K562 (cell line): Measurements from ENCODE around the gene DCAF15. TPM values are rescaled to one million over a fixed set of nuclear protein-coding genes. Genes with fewer than 3 reads are reported as not detected.
A peak's percentile ranks its signal among the peaks of the same experiment; 100 is the strongest.

ENCODE experiments used
- ATAC-seq: fragments of 200-7000 bp; cut with Tn5 transposase; 3 replicates; pipeline ENCODE4 v1.9.1; 2020; ENCODE audit warnings: moderate library complexity
- BruUV-seq: library from RNA; stranded (reverse); fragments of 400-500 nt; replicated peaks from 2 replicates; lab custom pipeline; 2021; lab: Mats Ljungman, UMichigan
- CTCF ChIA-PET: fragments of 300-600 bp; formaldehyde crosslinking; extraction: SDS; loops from one replicate; lab custom pipeline; 2021; ENCODE audit warnings: low intra/inter-chr PET ratio; lab: Yijun Ruan, JAX
- POLR2A ChIA-PET: fragments of 300-600, 350-650 bp; sonication (Branson Sonifier 250); formaldehyde crosslinking; extraction: SDS; loops from one replicate; lab custom pipeline; 2021; ENCODE audit warnings: antibody characterized with exemption, inconsistent platforms; lab: Yijun Ruan, JAX
- DNase-seq, 4 experiments: peaks; one replicate each; pipeline versions ENCODE4 v3.0.0 to v3.0.0-alpha.2; 2011 to 2018; ENCODE audit warnings: low spot score in 3 of 4, mixed read lengths in 3 of 4; ENCODE audit errors: extremely low read depth in 1 of 4
- FAIRE-seq: peaks from 2 replicates; lab custom pipeline; 2011; peaks lifted over from hg19 to GRCh38; lab: Jason Lieb, UNC
- H2AFZ ChIP-seq: 2 replicates; pipeline ENCODE4 v1.6.0; 2011; ENCODE audit warnings: low read depth, low read length, control low read depth, inconsistent platforms
- H3K27ac ChIP-seq: fragments of 200-600 bp; 3 replicates; pipeline ENCODE4 v1.8.0; 2011; ENCODE audit warnings: low read depth, mild to moderate bottlenecking, control low read depth, inconsistent platforms, low read length, moderate library complexity, mixed read lengths; ENCODE audit errors: extremely low read depth
- H3K27me3 ChIP-seq, 2 experiments: fragments of 300-600 bp in 1 of 2; 2 replicates in 1 of 2; 3 replicates in 1 of 2; pipeline versions ENCODE4 v1.6.0 to v1.8.0; 2011; ENCODE audit warnings: inconsistent platforms in 2 of 2, low read length in 2 of 2, mild to moderate bottlenecking in 1 of 2, mixed read lengths in 1 of 2, moderate library complexity in 1 of 2; ENCODE audit not compliant: control insufficient read depth in 2 of 2, insufficient read depth in 2 of 2
- H3K36me3 ChIP-seq: fragments of 300-600 bp; 3 replicates; pipeline ENCODE4 v1.8.0; 2011; ENCODE audit warnings: mild to moderate bottlenecking, low read length, inconsistent platforms; ENCODE audit not compliant: control insufficient read depth, insufficient read depth
- H3K4me1 ChIP-seq, 2 experiments: fragments of 200-600 bp in 1 of 2; replicated peaks in 1 of 2; 2 replicates in 1 of 2; 3 replicates in 1 of 2; pipeline versions ENCODE4 v1.5.1 to v1.8.0; 2011; ENCODE audit warnings: inconsistent platforms in 2 of 2, low read length in 2 of 2, mild to moderate bottlenecking in 1 of 2, mixed read lengths in 1 of 2, moderate library complexity in 1 of 2; ENCODE audit not compliant: control insufficient read depth in 2 of 2, insufficient read depth in 2 of 2
- H3K4me2 ChIP-seq: 2 replicates; pipeline ENCODE4 v1.6.1; 2011; ENCODE audit warnings: low read length, control low read depth, inconsistent platforms, mixed read lengths; ENCODE audit not compliant: insufficient read depth
- H3K4me3 ChIP-seq: fragments of 200-600 bp; sonication (generic), shearing (Covaris generic); 2 replicates; pipeline ENCODE4 v1.5.1; 2016; ENCODE audit warnings: control low read depth, inconsistent platforms
- H3K79me2 ChIP-seq: fragments of 200-600 bp; 3 replicates; pipeline ENCODE4 v1.8.0; 2011; ENCODE audit warnings: low read length, inconsistent platforms; ENCODE audit not compliant: control insufficient read depth, insufficient read depth
- H3K9ac ChIP-seq, 2 experiments: 2 replicates each; pipeline versions ENCODE4 v1.6.0 to v1.6.1; 2011; ENCODE audit warnings: low read depth in 2 of 2, low read length in 2 of 2, control low read depth in 1 of 2, inconsistent platforms in 1 of 2, mild to moderate bottlenecking in 1 of 2, mixed read lengths in 1 of 2; ENCODE audit not compliant: insufficient read depth in 1 of 2
- H3K9me1 ChIP-seq: one replicate; pipeline ENCODE4 v1.6.0; 2011; ENCODE audit warnings: inconsistent platforms, mild to moderate bottlenecking, low read length, moderate library complexity; ENCODE audit not compliant: control insufficient read depth, insufficient read depth
- H3K9me3 ChIP-seq: replicated peaks from 2 replicates; pipeline ENCODE4 v1.5.1; 2011; ENCODE audit warnings: low read depth, low read length, inconsistent platforms; ENCODE audit not compliant: control insufficient read depth, insufficient read depth
- H4K20me1 ChIP-seq: replicated peaks from 2 replicates; pipeline ENCODE4 v1.6.1; 2011; ENCODE audit warnings: low read length, inconsistent platforms, mixed read lengths; ENCODE audit not compliant: control insufficient read depth, insufficient read depth
- FOXK2 ChIP-seq, 2 experiments: fragments of 450-650 bp; IDR thresholded peaks in 1 of 2; conservative IDR thresholded peaks in 1 of 2; 2 replicates each; pipeline ENCODE4 v1.6.1; 2016; ENCODE audit warnings: low read depth in 2 of 2, mild to moderate bottlenecking in 1 of 2
- HMBOX1 ChIP-seq: sonication (generic); IDR thresholded peaks from 2 replicates; pipeline ENCODE4 v1.6.1; 2016
- KDM2B ChIP-seq: fragments of 250-450 bp; sonication (Bioruptor Pico); IDR thresholded peaks from 2 replicates; pipeline ENCODE4 v1.8.0; 2021; ENCODE audit warnings: mild to moderate bottlenecking, moderate library complexity
- LCOR ChIP-seq: sonication (generic); formaldehyde crosslinking; IDR thresholded peaks from 2 replicates; pipeline ENCODE4 v1.8.0; 2022; ENCODE audit warnings: mild to moderate bottlenecking, missing genetic modification reagents
- RBFOX2 ChIP-seq: fragments of 200-400 bp; formaldehyde crosslinking; IDR thresholded peaks from 2 replicates; pipeline ENCODE4 v1.6.1; 2017; ENCODE audit warnings: low read depth, mild to moderate bottlenecking, low read length, moderate library complexity
- TBP ChIP-seq: optimal IDR thresholded peaks from 2 replicates; pipeline ENCODE3; 2011; ENCODE audit warnings: low read depth, low read length, improper control_type of control experiment
- TCF7 ChIP-seq: sonication (generic); IDR thresholded peaks from 2 replicates; pipeline ENCODE4 v1.6.1; 2016; ENCODE audit warnings: antibody characterized with exemption, borderline replicate concordance
- WGBS: fragments of 100-300 bp; shearing (Covaris generic); methylation state at CpG from one replicate; pipeline ENCODE4 v1.1.6; 2016; ENCODE audit warnings: low coverage, mixed read lengths; ENCODE audit not compliant: insufficient coverage; ENCODE audit errors: missing lambda C conversion rate; 5-methylcytosine and 5-hydroxymethylcytosine counted together
- in situ Hi-C: fragments of 300-500 bp; cut with MboI; formaldehyde crosslinking; loops from 4 replicates; pipeline ENCODE4 v1.15.0; 2018; ENCODE audit warnings: inconsistent platforms, mixed read lengths
- intact Hi-C: fragments of 100-400 bp; cut with micrococcal nuclease; formaldehyde crosslinking; loops from 2 replicates; pipeline ENCODE4 v1.14.2; 2022
- polyA plus RNA-seq, 8 experiments: library from polyadenylated mRNA; depleted of rRNA in 4 of 8; stranded (reverse) in 5 of 8; unstranded in 3 of 8; fragments of >200 nt; fragmentation: Nextera tagmentation in 2 of 8; fragmentation: Illumina TruSeq in 1 of 8; extraction: Ambion mirVana in 2 of 8; extraction: Trizol in 1 of 8; gene quantifications; 2 replicates each; pipeline versions ENCODE4 v1.2.1 to v1.2.3, GENCODE V29; 2011 to 2014; ENCODE audit warnings: inconsistent platforms in 1 of 8, missing spikeins in 1 of 8
- total RNA-seq, 7 experiments: library from RNA; depleted of rRNA in 6 of 7; stranded (reverse); fragments of >200 nt in 6 of 7; fragmentation: Illumina TruSeq in 2 of 7; extraction: Trizol in 2 of 7; gene quantifications; 2 replicates each; pipeline versions ENCODE4 v1.2.1 to v1.2.3, GENCODE V29; 2011 to 2021; ENCODE audit warnings: low replicate concordance in 1 of 7

Gene DCAF15
- total and polyA plus RNA-seq, 9 of the 15 experiments (the other 6 are each of a cell fraction or from before 2014, with no cell fraction given): 0.17 to 68.5 (median 27.7) TPM

GRCh38 chr19:13952931-13953531, 722 bp downstream of the DCAF15 start (continued):
- TF ChIP-seq TBP (peak; percentile 46), FOXK2 (conservative IDR thresholded peaks at IDR 0.05 in 1 of 2, IDR thresholded peaks at IDR 0.05 in 1 of 2; ENCODE audit: low read depth in 2 of 2) (peak in 1 of 2 experiments; percentile 34; a peak in 1 of 4 replicates), LCOR (CRISPR knock-in tag) (no peak)

- peaks cover 23% of the 10 kb centered on the region for H3K79me2 ChIP-seq
- no peak overlapping the region for H2AFZ ChIP-seq
- H3K36me3 ChIP-seq: peaks cover 53% of the 10 kb centered on the region
- peak overlapping the region in 1 of 2 experiments; percentile 89; a peak in 2 of 4 replicates for H3K9ac ChIP-seq
- CTCF ChIA-PET: interaction anchor here (0.8 kb wide), 1 partner anchor 74 kb away, joined by 3 read pairs; no protein-coding TSS in a partner anchor
- no peak overlapping the region for H3K4me3 ChIP-seq
- H3K27me3 ChIP-seq: no peaks in the 10 kb centered on the region
- no peaks in the 10 kb centered on the region for H3K9me1 ChIP-seq
- no TSS peak for BruUV-seq
- intact Hi-C loops: loop anchor here (10.0 kb wide), 1 partner anchor 81 kb away; the partner anchor contains the start of gene IL27RA
- FAIRE-seq (no peak), DNase-seq (no peak), ATAC-seq (no peak)
- WGBS: 94% methylated on average over 14 of the region's 15 CpGs
- in situ Hi-C loops: no loop called here
- H3K4me1 ChIP-seq: peaks cover 14 to 60% of the 10 kb centered on the region in 2 experiments; a peak in 4 of 5 replicates
- H3K4me2 ChIP-seq: no peak overlapping the region
- H4K20me1 ChIP-seq: peaks cover 4% of the 10 kb centered on the region; the same call in 1 of the 2 replicates
- H3K9me3 ChIP-seq: no peaks in the 10 kb centered on the region
- no peak overlapping the region for H3K27ac ChIP-seq
- POLR2A ChIA-PET: interaction anchor here (3.7 kb wide), 1 partner anchor 9 kb away, joined by 12 read pairs; no protein-coding TSS in a partner anchor
- TF ChIP-seq HMBOX1 (no peak), RBFOX2 (peak; percentile 50), KDM2B (CRISPR knock-in tag) (no peak), TCF7 (no peak)
Observed at GRCh38 chr19:13954185-13954584, 1.9 kb downstream of the DCAF15 start.
